Testis (tissue), 2 donors: ENCODE measurements around the gene SLC39A8.

Source experiments
- CTCF ChIP-seq, 3 experiments: fragments of 450-650 bp in 2 of 3; fragments of 200-600 bp in 1 of 3; sonication (generic) in 1 of 3; IDR thresholded peaks; one replicate each; pipeline ENCODE4 v1.5.1; 2016 to 2019; ENCODE audit warnings: antibody characterized with exemption in 3 of 3, mild to moderate bottlenecking in 2 of 3, moderate library complexity in 1 of 3
- POLR2A ChIP-seq: fragments of 450-650 bp; IDR thresholded peaks from one replicate; pipeline ENCODE4 v1.6.1; 2017; ENCODE audit warnings: antibody characterized with exemption, mild to moderate bottlenecking, moderate library complexity

GRCh38 chr4:102388611-102389010, 43.3 kb upstream of the SLC39A8 start:
- TF ChIP-seq CTCF (IDR thresholded peaks at IDR 0.05) (no peak), POLR2A (no peak)
